Hematopoietic multipotent progenitor cell (in vitro differentiated cells): Measurements from ENCODE around the gene PRAMEF18. TPM values are rescaled to one million over a fixed set of nuclear protein-coding genes. Genes with fewer than 3 reads are reported as not detected.
"Not testable (repeated sequence)": the region's sequence is repeated elsewhere in the genome, so short reads cannot be mapped to it uniquely, and the experiment has no call there.

Experiments used
- DNase-seq, 3 donors: peaks; one replicate each; pipeline ENCODE4 v3.0.0-alpha.2; 2011 to 2015; ENCODE audit warnings: low read depth in 2 of 3, low spot score in 2 of 3
- total RNA-seq: library from RNA; depleted of rRNA; stranded (reverse); fragments of >200 nt; gene quantifications from one replicate; pipeline ENCODE4 v1.2.3, GENCODE V29; 2012

The PRAMEF18 gene
- total RNA-seq, 1 donor = not detected

GRCh38 chr1:13216619-13217018 lies 9.3 kb downstream of the PRAMEF18 start:
- DNase-seq = not testable (repeated sequence)

- not testable (repeated sequence) for DNase-seq
Observed at GRCh38 chr1:13208712-13209111, 17.2 kb downstream of the PRAMEF18 start.

GRCh38 chr1:13201309-13201708 lies 24.6 kb downstream of the PRAMEF18 start, which contains the start of gene PRAMEF13:
PRAMEF13 (minus strand) TSS chr1:13201409; CDS start chr1:13199589, 1,820 bp downstream.
- DNase-seq = not testable (repeated sequence)

Other genes starting within 250 kb of the PRAMEF18 start
- not detected for gene PRAMEF27, start 169.6 kb downstream of the PRAMEF18 start, total RNA-seq
- gene HNRNPCL3, start 165.4 kb downstream of the PRAMEF18 start, total RNA-seq = not detected
- gene PRAMEF25, start 155.4 kb downstream of the PRAMEF18 start, total RNA-seq = not detected
- gene HNRNPCL2, start 109.3 kb downstream of the PRAMEF18 start, total RNA-seq = not detected
- gene PRAMEF26, start 70.1 kb downstream of the PRAMEF18 start, total RNA-seq = not detected
- gene HNRNPCL4, start 60.5 kb downstream of the PRAMEF18 start, total RNA-seq = not detected
- gene PRAMEF9, start 54.3 kb downstream of the PRAMEF18 start, total RNA-seq = not detected
- gene PRAMEF13, start 24.7 kb downstream of the PRAMEF18 start, total RNA-seq = not detected
- gene PRAMEF5, start 28.0 kb upstream of the PRAMEF18 start, total RNA-seq = not detected
- gene PRAMEF8, start 59.0 kb upstream of the PRAMEF18 start, total RNA-seq = not detected
- not detected for gene PRAMEF33, start 77.4 kb upstream of the PRAMEF18 start, total RNA-seq
- gene PRAMEF15, start 89.4 kb upstream of the PRAMEF18 start, total RNA-seq = not detected
- gene PRAMEF14, start 121.0 kb upstream of the PRAMEF18 start, total RNA-seq = not detected
- not detected for gene PRAMEF19, start 145.8 kb upstream of the PRAMEF18 start, total RNA-seq
- not detected for gene PRAMEF17, start 163.5 kb upstream of the PRAMEF18 start, total RNA-seq
- gene PRAMEF20, start 184.3 kb upstream of the PRAMEF18 start, total RNA-seq = not detected